GM23338 (cell line): Measurements from ENCODE around the gene HIVEP2. TPM values are rescaled to one million over a fixed set of nuclear protein-coding genes. Genes with fewer than 3 reads are reported as not detected.

Source experiments
- ATAC-seq: fragments of 200-7000 bp; cut with Tn5 transposase; 3 replicates; pipeline ENCODE4 v1.9.1; 2020
- DNase-seq: peaks from one replicate; pipeline ENCODE4 v3.0.0-alpha.2; 2015; ENCODE audit warnings: low spot score
- H2AFZ ChIP-seq: fragments of 200-600 bp; sonication (generic); 2 replicates; pipeline ENCODE4 v1.8.0; 2016; ENCODE audit warnings: antibody characterized with exemption, mild to moderate bottlenecking, moderate library complexity
- H3F3A ChIP-seq: fragments of 200-600 bp; sonication (generic); replicated peaks from 2 replicates; pipeline ENCODE4 v1.8.0; 2017; ENCODE audit warnings: antibody characterized with exemption, mixed run types, low read depth
- H3K27ac ChIP-seq: fragments of 200-600 bp; sonication (generic); 2 replicates; pipeline ENCODE4 v1.6.1; 2016; ENCODE audit warnings: low read depth
- H3K27me3 ChIP-seq: fragments of 200-600 bp; sonication (generic); 2 replicates; pipeline ENCODE4 v1.8.0; 2016; ENCODE audit warnings: mild to moderate bottlenecking, mixed run types, moderate library complexity; ENCODE audit not compliant: insufficient read depth
- H3K36me3 ChIP-seq: fragments of 200-600 bp; sonication (generic); 2 replicates; pipeline ENCODE4 v1.8.0; 2016; ENCODE audit warnings: mild to moderate bottlenecking; ENCODE audit not compliant: insufficient read depth
- H3K4me1 ChIP-seq: fragments of 200-600 bp; sonication (generic); 2 replicates; pipeline ENCODE4 v1.8.0; 2016; ENCODE audit warnings: mild to moderate bottlenecking, moderate library complexity; ENCODE audit not compliant: insufficient read depth
- H3K4me2 ChIP-seq: fragments of 200-600 bp; sonication (generic); 2 replicates; pipeline ENCODE4 v1.7.1; 2017; ENCODE audit warnings: mixed run types
- H3K4me3 ChIP-seq: fragments of 200-600 bp; sonication (generic); 2 replicates; pipeline ENCODE4 v1.6.1; 2016; ENCODE audit warnings: mixed run types
- H3K79me2 ChIP-seq: fragments of 200-600 bp; sonication (generic); replicated peaks from 2 replicates; pipeline ENCODE4 v1.8.0; 2017; ENCODE audit warnings: mild to moderate bottlenecking; ENCODE audit not compliant: insufficient read depth
- H3K9me2 ChIP-seq: fragments of 200-600 bp; sonication (generic); 2 replicates; pipeline ENCODE4 v1.8.0; 2017; ENCODE audit not compliant: insufficient read depth
- H4K20me1 ChIP-seq: fragments of 200-600 bp; sonication (generic); replicated peaks from 2 replicates; pipeline ENCODE4 v1.8.0; 2017; ENCODE audit warnings: mild to moderate bottlenecking; ENCODE audit not compliant: insufficient read depth
- H3K27ac Mint-ChIP-seq: 2 replicates; pipeline ENCODE4 v1.8.0; 2020; ENCODE audit warnings: inconsistent platforms, mild to moderate bottlenecking, moderate library complexity, mixed read lengths
- H3K27me3 Mint-ChIP-seq: 3 replicates; pipeline ENCODE4 v1.8.0; 2022; ENCODE audit warnings: low read depth, mild to moderate bottlenecking, moderate library complexity, mixed read lengths, inconsistent platforms; ENCODE audit not compliant: insufficient read depth, poor library complexity
- H3K36me3 Mint-ChIP-seq: 3 replicates; pipeline ENCODE4 v1.8.0; 2021; ENCODE audit warnings: low read depth, mild to moderate bottlenecking, inconsistent platforms, moderate library complexity, mixed read lengths
- H3K4me1 Mint-ChIP-seq: 3 replicates; pipeline ENCODE4 v1.8.0; 2020; ENCODE audit warnings: mild to moderate bottlenecking, inconsistent platforms, mixed read lengths
- H3K4me3 Mint-ChIP-seq: 3 replicates; pipeline ENCODE4 v1.8.0; 2021; ENCODE audit warnings: moderate library complexity, mild to moderate bottlenecking, inconsistent platforms, mixed read lengths
- H3K9me3 Mint-ChIP-seq: 3 replicates; pipeline ENCODE4 v1.8.0; 2020; ENCODE audit warnings: moderate library complexity, mild to moderate bottlenecking, inconsistent platforms, mixed read lengths
- CREB1 ChIP-seq: fragments of 250-450 bp; sonication (Bioruptor Pico); IDR thresholded peaks from 2 replicates; pipeline ENCODE4 v1.5.0; 2020; ENCODE audit warnings: low read depth, mild to moderate bottlenecking, moderate library complexity
- EZH2 ChIP-seq: fragments of 200-600 bp; sonication (generic); IDR thresholded peaks from one replicate; pipeline ENCODE4 v1.8.0; 2017; ENCODE audit warnings: antibody characterized with exemption, mild to moderate bottlenecking, low read depth; ENCODE audit not compliant: unreplicated experiment
- NANOG ChIP-seq: IDR thresholded peaks from 2 replicates; pipeline ENCODE4 v1.6.1; 2016; ENCODE audit warnings: antibody characterized with exemption, borderline replicate concordance
- POLR2AphosphoS5 ChIP-seq: IDR thresholded peaks from 2 replicates; pipeline ENCODE4 v1.6.1; 2016; ENCODE audit warnings: antibody characterized with exemption, low read depth
- STAT1 ChIP-seq: IDR thresholded peaks from one replicate; pipeline ENCODE4 v1.6.1; 2016; ENCODE audit warnings: antibody characterized with exemption; ENCODE audit not compliant: unreplicated experiment
- ZNF114 ChIP-seq: fragments of 250-450 bp; sonication (Bioruptor Pico); IDR thresholded peaks from 2 replicates; pipeline ENCODE4 v1.5.0; 2020; ENCODE audit warnings: mild to moderate bottlenecking, moderate library complexity
- ZNF331 ChIP-seq: fragments of 250-450 bp; sonication (Bioruptor Pico); IDR thresholded peaks from 2 replicates; pipeline ENCODE4 v1.5.0; 2020; ENCODE audit warnings: low read depth, mild to moderate bottlenecking, moderate library complexity
- polyA plus RNA-seq: library from polyadenylated mRNA; unstranded; fragments of >200 nt; fragmentation: Nextera tagmentation; extraction: Ambion mirVana; gene quantifications from 2 replicates; pipeline ENCODE4 v1.2.1, GENCODE V29; 2016
- total RNA-seq: library from RNA; depleted of rRNA; stranded (reverse); fragments of >200 nt; shearing (Covaris generic); gene quantifications from 2 replicates; pipeline ENCODE4 v1.2.3, GENCODE V29; 2014
- TF ChIP-seq, protein P1 (sequence below): IDR thresholded peaks from one replicate; pipeline ENCODE4 v1.6.1; 2018; ENCODE audit warnings: antibody characterized with exemption; ENCODE audit not compliant: unreplicated experiment
- TF ChIP-seq, protein P2 (sequence below): IDR thresholded peaks from 2 replicates; pipeline ENCODE4 v1.6.1; 2016; ENCODE audit warnings: antibody characterized with exemption
- TF ChIP-seq, protein P3 (sequence below): fragments of 250-450 bp; sonication (Bioruptor Pico); IDR thresholded peaks from 2 replicates; pipeline ENCODE4 v1.5.0; 2020; ENCODE audit warnings: mild to moderate bottlenecking, moderate library complexity

The HIVEP2 gene
- total and polyA plus RNA-seq, 2 experiments from 2014 or later: 1.5 to 7.4 TPM

DNA sequence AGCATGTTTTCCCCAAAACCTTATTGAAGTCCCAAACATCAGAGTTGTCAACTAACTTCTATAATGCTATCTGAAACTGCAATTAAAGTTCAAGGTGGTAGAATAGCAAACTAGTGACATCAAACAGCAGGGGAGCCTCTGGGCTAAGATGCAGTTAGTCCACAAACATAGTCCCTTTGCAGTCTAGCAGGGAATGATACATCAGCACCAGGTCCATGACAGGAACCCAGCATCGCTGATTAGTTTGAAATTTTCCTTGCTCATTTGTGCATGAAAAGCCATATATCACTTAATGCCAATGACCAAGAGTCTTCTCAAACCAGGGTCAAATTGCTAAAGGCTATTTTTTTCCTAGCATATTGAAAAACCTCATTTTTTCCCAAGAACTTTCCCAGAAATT lies 145.3 kb downstream of the HIVEP2 start (continued):
- TF ChIP-seq ZNF114 (CRISPR knock-in tag): no peak
- no peak for TF ChIP-seq EZH2
- TF ChIP-seq STAT1: no peak
- TF ChIP-seq, protein P1, sequence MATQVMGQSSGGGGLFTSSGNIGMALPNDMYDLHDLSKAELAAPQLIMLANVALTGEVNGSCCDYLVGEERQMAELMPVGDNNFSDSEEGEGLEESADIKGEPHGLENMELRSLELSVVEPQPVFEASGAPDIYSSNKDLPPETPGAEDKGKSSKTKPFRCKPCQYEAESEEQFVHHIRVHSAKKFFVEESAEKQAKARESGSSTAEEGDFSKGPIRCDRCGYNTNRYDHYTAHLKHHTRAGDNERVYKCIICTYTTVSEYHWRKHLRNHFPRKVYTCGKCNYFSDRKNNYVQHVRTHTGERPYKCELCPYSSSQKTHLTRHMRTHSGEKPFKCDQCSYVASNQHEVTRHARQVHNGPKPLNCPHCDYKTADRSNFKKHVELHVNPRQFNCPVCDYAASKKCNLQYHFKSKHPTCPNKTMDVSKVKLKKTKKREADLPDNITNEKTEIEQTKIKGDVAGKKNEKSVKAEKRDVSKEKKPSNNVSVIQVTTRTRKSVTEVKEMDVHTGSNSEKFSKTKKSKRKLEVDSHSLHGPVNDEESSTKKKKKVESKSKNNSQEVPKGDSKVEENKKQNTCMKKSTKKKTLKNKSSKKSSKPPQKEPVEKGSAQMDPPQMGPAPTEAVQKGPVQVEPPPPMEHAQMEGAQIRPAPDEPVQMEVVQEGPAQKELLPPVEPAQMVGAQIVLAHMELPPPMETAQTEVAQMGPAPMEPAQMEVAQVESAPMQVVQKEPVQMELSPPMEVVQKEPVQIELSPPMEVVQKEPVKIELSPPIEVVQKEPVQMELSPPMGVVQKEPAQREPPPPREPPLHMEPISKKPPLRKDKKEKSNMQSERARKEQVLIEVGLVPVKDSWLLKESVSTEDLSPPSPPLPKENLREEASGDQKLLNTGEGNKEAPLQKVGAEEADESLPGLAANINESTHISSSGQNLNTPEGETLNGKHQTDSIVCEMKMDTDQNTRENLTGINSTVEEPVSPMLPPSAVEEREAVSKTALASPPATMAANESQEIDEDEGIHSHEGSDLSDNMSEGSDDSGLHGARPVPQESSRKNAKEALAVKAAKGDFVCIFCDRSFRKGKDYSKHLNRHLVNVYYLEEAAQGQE: no peak
- TF ChIP-seq CREB1 (CRISPR knock-in tag): no peak

GRCh38 chr6:142797159-142797558 lies 147.8 kb downstream of the HIVEP2 start:
- Histone ChIP-seq H3K9me2 (no peaks in the 10 kb centered on the region), H3K4me3 (no peak overlapping the region), H3K79me2 (no peaks in the 10 kb centered on the region), H3K36me3 (no peaks in the 10 kb centered on the region), H3K4me1 (no peaks in the 10 kb centered on the region), H3F3A (no peaks in the 10 kb centered on the region), H2AFZ (no peak overlapping the region), H3K27ac (no peak overlapping the region), H3K27me3 (no peaks in the 10 kb centered on the region), H4K20me1 (no peaks in the 10 kb centered on the region), H3K4me2 (no peak overlapping the region)
- Mint-ChIP-seq H3K36me3 (no peaks in the 10 kb centered on the region), H3K27me3 (peaks cover 1% of the 10 kb centered on the region), H3K4me3 (no peak overlapping the region), H3K4me1 (peaks cover 12% of the 10 kb centered on the region), H3K9me3 (no peaks in the 10 kb centered on the region), H3K27ac (no peak overlapping the region)
- ATAC-seq (no peak), DNase-seq (no peak)
- TF ChIP-seq NANOG: no peak
- TF ChIP-seq ZNF331 (CRISPR knock-in tag): no peak
- TF ChIP-seq, protein P2, sequence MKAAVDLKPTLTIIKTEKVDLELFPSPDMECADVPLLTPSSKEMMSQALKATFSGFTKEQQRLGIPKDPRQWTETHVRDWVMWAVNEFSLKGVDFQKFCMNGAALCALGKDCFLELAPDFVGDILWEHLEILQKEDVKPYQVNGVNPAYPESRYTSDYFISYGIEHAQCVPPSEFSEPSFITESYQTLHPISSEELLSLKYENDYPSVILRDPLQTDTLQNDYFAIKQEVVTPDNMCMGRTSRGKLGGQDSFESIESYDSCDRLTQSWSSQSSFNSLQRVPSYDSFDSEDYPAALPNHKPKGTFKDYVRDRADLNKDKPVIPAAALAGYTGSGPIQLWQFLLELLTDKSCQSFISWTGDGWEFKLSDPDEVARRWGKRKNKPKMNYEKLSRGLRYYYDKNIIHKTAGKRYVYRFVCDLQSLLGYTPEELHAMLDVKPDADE: no peak
- no peak for TF ChIP-seq CREB1 (CRISPR knock-in tag)
- TF ChIP-seq ZNF114 (CRISPR knock-in tag): no peak
- TF ChIP-seq, protein P1: no peak
- TF ChIP-seq, protein P3, sequence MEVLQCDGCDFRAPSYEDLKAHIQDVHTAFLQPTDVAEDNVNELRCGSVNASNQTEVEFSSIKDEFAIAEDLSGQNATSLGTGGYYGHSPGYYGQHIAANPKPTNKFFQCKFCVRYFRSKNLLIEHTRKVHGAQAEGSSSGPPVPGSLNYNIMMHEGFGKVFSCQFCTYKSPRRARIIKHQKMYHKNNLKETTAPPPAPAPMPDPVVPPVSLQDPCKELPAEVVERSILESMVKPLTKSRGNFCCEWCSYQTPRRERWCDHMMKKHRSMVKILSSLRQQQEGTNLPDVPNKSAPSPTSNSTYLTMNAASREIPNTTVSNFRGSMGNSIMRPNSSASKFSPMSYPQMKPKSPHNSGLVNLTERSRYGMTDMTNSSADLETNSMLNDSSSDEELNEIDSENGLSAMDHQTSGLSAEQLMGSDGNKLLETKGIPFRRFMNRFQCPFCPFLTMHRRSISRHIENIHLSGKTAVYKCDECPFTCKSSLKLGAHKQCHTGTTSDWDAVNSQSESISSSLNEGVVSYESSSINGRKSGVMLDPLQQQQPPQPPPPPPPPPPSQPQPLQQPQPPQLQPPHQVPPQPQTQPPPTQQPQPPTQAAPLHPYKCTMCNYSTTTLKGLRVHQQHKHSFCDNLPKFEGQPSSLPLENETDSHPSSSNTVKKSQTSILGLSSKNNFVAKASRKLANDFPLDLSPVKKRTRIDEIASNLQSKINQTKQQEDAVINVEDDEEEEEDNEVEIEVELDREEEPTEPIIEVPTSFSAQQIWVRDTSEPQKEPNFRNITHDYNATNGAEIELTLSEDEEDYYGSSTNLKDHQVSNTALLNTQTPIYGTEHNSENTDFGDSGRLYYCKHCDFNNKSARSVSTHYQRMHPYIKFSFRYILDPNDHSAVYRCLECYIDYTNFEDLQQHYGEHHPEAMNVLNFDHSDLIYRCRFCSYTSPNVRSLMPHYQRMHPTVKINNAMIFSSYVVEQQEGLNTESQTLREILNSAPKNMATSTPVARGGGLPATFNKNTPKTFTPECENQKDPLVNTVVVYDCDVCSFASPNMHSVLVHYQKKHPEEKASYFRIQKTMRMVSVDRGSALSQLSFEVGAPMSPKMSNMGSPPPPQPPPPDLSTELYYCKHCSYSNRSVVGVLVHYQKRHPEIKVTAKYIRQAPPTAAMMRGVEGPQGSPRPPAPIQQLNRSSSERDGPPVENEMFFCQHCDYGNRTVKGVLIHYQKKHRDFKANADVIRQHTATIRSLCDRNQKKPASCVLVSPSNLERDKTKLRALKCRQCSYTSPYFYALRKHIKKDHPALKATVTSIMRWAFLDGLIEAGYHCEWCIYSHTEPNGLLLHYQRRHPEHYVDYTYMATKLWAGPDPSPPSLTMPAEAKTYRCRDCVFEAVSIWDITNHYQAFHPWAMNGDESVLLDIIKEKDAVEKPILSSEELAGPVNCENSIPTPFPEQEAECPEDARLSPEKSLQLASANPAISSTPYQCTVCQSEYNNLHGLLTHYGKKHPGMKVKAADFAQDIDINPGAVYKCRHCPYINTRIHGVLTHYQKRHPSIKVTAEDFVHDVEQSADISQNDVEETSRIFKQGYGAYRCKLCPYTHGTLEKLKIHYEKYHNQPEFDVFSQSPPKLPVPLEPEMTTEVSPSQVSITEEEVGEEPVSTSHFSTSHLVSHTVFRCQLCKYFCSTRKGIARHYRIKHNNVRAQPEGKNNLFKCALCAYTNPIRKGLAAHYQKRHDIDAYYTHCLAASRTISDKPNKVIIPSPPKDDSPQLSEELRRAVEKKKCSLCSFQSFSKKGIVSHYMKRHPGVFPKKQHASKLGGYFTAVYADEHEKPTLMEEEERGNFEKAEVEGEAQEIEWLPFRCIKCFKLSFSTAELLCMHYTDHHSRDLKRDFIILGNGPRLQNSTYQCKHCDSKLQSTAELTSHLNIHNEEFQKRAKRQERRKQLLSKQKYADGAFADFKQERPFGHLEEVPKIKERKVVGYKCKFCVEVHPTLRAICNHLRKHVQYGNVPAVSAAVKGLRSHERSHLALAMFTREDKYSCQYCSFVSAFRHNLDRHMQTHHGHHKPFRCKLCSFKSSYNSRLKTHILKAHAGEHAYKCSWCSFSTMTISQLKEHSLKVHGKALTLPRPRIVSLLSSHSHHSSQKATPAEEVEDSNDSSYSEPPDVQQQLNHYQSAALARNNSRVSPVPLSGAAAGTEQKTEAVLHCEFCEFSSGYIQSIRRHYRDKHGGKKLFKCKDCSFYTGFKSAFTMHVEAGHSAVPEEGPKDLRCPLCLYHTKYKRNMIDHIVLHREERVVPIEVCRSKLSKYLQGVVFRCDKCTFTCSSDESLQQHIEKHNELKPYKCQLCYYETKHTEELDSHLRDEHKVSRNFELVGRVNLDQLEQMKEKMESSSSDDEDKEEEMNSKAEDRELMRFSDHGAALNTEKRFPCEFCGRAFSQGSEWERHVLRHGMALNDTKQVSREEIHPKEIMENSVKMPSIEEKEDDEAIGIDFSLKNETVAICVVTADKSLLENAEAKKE: no peak
- TF ChIP-seq POLR2AphosphoS5: no peak
